Liver (tissue), 9 donors: ENCODE results near the gene PDGFA. TPM values are rescaled to one million over a fixed set of nuclear protein-coding genes. Genes with fewer than 3 reads are reported as not detected.

Experiments
- DNase-seq: peaks from one replicate; pipeline ENCODE4 v3.0.0-alpha.2; 2017; ENCODE audit warnings: low spot score
- H3K27ac ChIP-seq, 2 donors: one replicate each; pipeline ENCODE4 v1.7.0; 2013; ENCODE audit warnings: inconsistent platforms in 2 of 2, low read length in 2 of 2, control low read depth in 1 of 2, low read depth in 1 of 2, mild to moderate bottlenecking in 1 of 2
- H3K27me3 ChIP-seq, 4 donors: one replicate each; pipeline versions ENCODE4 v1.6.1 to v1.7.0; 2013; ENCODE audit warnings: low read length in 3 of 4, inconsistent platforms in 1 of 4, mild to moderate bottlenecking in 1 of 4, moderate library complexity in 1 of 4; ENCODE audit not compliant: control insufficient read depth in 4 of 4, insufficient read depth in 4 of 4
- H3K36me3 ChIP-seq, 4 donors: one replicate each; pipeline versions ENCODE4 v1.6.1 to v1.7.0; 2013; ENCODE audit warnings: low read length in 3 of 4, mild to moderate bottlenecking in 3 of 4, low read depth in 1 of 4, moderate library complexity in 1 of 4; ENCODE audit not compliant: control insufficient read depth in 4 of 4, insufficient read depth in 3 of 4
- H3K4me1 ChIP-seq, 4 donors: one replicate each; pipeline versions ENCODE4 v1.6.1 to v1.7.0; 2013; ENCODE audit warnings: low read length in 3 of 4, mild to moderate bottlenecking in 3 of 4, moderate library complexity in 1 of 4; ENCODE audit not compliant: control insufficient read depth in 4 of 4, insufficient read depth in 4 of 4
- H3K4me3 ChIP-seq, 3 donors: one replicate each; pipeline versions ENCODE4 v1.6.1 to v1.7.0; 2013; ENCODE audit warnings: low read length in 3 of 3, control low read depth in 1 of 3, low read depth in 1 of 3, mild to moderate bottlenecking in 1 of 3
- H3K9ac ChIP-seq, 2 donors: one replicate each; pipeline ENCODE4 v1.7.0; 2013; ENCODE audit warnings: low read length in 2 of 2, mild to moderate bottlenecking in 2 of 2, moderate library complexity in 2 of 2, control low read depth in 1 of 2, low read depth in 1 of 2
- H3K9me3 ChIP-seq, 4 donors: one replicate each; pipeline versions ENCODE4 v1.6.1 to v1.7.0; 2013; ENCODE audit warnings: low read length in 3 of 4; ENCODE audit not compliant: control insufficient read depth in 4 of 4
- FOXA1 ChIP-seq: IDR thresholded peaks from 2 replicates; pipeline ENCODE4 v1.6.1; 2016; ENCODE audit warnings: antibody characterized with exemption
- FOXA2 ChIP-seq: IDR thresholded peaks from 2 replicates; pipeline ENCODE4 v1.6.1; 2016; ENCODE audit warnings: antibody characterized with exemption
- GABPA ChIP-seq, 2 donors: IDR thresholded peaks in 1 of 2; conservative IDR thresholded peaks in 1 of 2; 2 replicates each; pipeline ENCODE4 v1.6.1; 2016; ENCODE audit warnings: antibody characterized with exemption in 2 of 2, mild to moderate bottlenecking in 1 of 2, moderate library complexity in 1 of 2
- HNF4G ChIP-seq: IDR thresholded peaks from 2 replicates; pipeline ENCODE4 v1.6.1; 2016; ENCODE audit warnings: antibody characterized with exemption
- JUND ChIP-seq, 2 donors: IDR thresholded peaks; 2 replicates each; pipeline ENCODE4 v1.6.1; 2016; ENCODE audit warnings: antibody characterized with exemption in 2 of 2
- NR2F2 ChIP-seq: IDR thresholded peaks from 2 replicates; pipeline ENCODE4 v1.6.1; 2016; ENCODE audit warnings: antibody characterized with exemption
- RAD21 ChIP-seq, 2 donors: IDR thresholded peaks; 2 replicates each; pipeline ENCODE4 v1.6.1; 2016; ENCODE audit warnings: antibody characterized with exemption in 2 of 2, mild to moderate bottlenecking in 2 of 2
- RXRA ChIP-seq, 2 donors: IDR thresholded peaks; 2 replicates each; pipeline ENCODE4 v1.6.1; 2017 to 2018; ENCODE audit warnings: antibody characterized with exemption in 2 of 2, mild to moderate bottlenecking in 1 of 2
- SP1 ChIP-seq: IDR thresholded peaks from 2 replicates; pipeline ENCODE4 v1.6.1; 2018; ENCODE audit warnings: antibody characterized with exemption, mild to moderate bottlenecking
- YY1 ChIP-seq: IDR thresholded peaks from 2 replicates; pipeline ENCODE4 v1.6.1; 2016; ENCODE audit warnings: antibody characterized with exemption, mild to moderate bottlenecking
- ZBTB33 ChIP-seq: IDR thresholded peaks from 2 replicates; pipeline ENCODE4 v1.6.1; 2016; ENCODE audit warnings: antibody characterized with exemption
- WGBS: extraction: QIAGEN DNeasy Blood & Tissue Kit; methylation state at CpG from one replicate; pipeline ENCODE4 v1.1.7; 2013; 5-methylcytosine and 5-hydroxymethylcytosine counted together
- polyA plus RNA-seq, 2 donors: library from polyadenylated mRNA; stranded (reverse) in 1 of 2; unstranded in 1 of 2; fragments of 200-250 nt in 1 of 2; fragments of >200 nt in 1 of 2; fragmentation: Nextera tagmentation in 1 of 2; extraction: Ambion mirVana in 1 of 2; gene quantifications; one replicate each; pipeline versions ENCODE4 v1.2.1 to v1.2.3, GENCODE V29; 2013 to 2015
- total RNA-seq, 2 donors: library from RNA; depleted of rRNA; stranded (reverse); fragments of >200 nt; gene quantifications; one replicate each; pipeline ENCODE4 v1.2.3, GENCODE V29; 2014
- TF ChIP-seq, protein P1 (sequence below): IDR thresholded peaks from 2 replicates; pipeline ENCODE4 v1.6.1; 2016; ENCODE audit warnings: antibody characterized with exemption
- TF ChIP-seq, protein P2 (sequence below): fragments of 150-350 bp; IDR thresholded peaks from 2 replicates; pipeline ENCODE4 v1.5.1; 2017; ENCODE audit warnings: improper control_type of control experiment, low read depth, low read length; ENCODE audit not compliant: missing input control
- TF ChIP-seq, protein P3 (sequence below): IDR thresholded peaks from 2 replicates; pipeline ENCODE4 v1.6.1; 2016; ENCODE audit warnings: antibody characterized with exemption
- donor health status: healthy.
- donor health status: healthy.
- donor health status: healthy.
- donor health status: healthy.
- donor health status: healthy.

The PDGFA gene
- total and polyA plus RNA-seq, 4 donors, result 1.4 to 5.1 (median 2.0) TPM

DNA sequence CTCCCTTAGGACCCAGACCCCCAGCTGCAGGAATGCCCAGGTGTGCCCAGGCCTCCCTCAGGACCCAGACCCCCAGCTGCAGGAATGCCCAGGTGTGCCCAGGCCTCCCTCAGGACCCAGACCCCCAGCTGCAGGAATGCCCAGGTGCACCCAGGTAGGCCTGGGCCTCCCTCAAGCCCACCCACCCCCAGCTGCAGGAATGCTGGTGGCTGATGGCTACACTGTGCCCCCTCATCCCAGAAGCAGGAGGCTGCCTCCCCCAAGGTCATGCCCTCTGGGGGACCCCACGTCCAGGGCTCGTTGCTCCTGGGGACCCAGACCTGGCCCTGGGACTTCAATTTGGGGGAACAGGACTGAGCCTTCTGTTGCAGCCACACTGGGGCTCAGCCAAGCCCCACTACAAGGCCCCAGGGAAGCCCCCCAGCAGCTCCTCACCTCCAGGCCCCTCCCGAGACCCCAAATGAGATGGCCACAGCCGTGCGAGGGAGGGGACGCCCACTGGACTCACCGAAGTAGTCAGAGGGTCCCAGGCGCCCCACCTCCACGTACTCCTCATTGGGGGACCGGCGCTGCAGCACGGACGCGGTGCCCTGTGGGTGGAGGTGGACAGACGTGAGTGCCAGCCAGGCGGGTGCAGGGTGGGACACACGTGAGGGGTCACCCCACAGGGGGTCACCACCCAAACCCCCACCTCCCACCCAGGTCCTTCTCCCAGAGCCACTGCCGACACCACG lies 31.4 kb upstream of the PDGFA start:
- Histone ChIP-seq H3K27me3 (no peaks in the 10 kb centered on the region), H3K36me3 (peaks cover 0 to 2% (median 0%) of the 10 kb centered on the region in 4 donors), H3K9ac (no peak overlapping the region), H3K27ac (no peak overlapping the region), H3K9me3 (no peaks in the 10 kb centered on the region), H3K4me3 (no peak overlapping the region), H3K4me1 (peaks cover 0 to 10% (median 6%) of the 10 kb centered on the region in 4 donors)
- WGBS, result 97% methylated on average over 19 of the region's 19 CpGs
- TF ChIP-seq YY1 (no peak), RXRA (IDR thresholded peaks at IDR 0.05) (no peak), FOXA2 (no peak)
- TF ChIP-seq, protein P1, sequence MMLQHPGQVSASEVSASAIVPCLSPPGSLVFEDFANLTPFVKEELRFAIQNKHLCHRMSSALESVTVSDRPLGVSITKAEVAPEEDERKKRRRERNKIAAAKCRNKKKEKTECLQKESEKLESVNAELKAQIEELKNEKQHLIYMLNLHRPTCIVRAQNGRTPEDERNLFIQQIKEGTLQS, result no peak
- TF ChIP-seq, protein P2, sequence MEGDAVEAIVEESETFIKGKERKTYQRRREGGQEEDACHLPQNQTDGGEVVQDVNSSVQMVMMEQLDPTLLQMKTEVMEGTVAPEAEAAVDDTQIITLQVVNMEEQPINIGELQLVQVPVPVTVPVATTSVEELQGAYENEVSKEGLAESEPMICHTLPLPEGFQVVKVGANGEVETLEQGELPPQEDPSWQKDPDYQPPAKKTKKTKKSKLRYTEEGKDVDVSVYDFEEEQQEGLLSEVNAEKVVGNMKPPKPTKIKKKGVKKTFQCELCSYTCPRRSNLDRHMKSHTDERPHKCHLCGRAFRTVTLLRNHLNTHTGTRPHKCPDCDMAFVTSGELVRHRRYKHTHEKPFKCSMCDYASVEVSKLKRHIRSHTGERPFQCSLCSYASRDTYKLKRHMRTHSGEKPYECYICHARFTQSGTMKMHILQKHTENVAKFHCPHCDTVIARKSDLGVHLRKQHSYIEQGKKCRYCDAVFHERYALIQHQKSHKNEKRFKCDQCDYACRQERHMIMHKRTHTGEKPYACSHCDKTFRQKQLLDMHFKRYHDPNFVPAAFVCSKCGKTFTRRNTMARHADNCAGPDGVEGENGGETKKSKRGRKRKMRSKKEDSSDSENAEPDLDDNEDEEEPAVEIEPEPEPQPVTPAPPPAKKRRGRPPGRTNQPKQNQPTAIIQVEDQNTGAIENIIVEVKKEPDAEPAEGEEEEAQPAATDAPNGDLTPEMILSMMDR, result no peak
- no peak for DNase-seq

- H3K27me3 ChIP-seq, result no peaks in the 10 kb centered on the region
- 97% methylated on average over 31 of the region's 31 CpGs for WGBS
- H3K4me1 ChIP-seq, result peaks cover 0 to 10% (median 6%) of the 10 kb centered on the region in 4 donors
- peaks cover 0 to 2% (median 0%) of the 10 kb centered on the region in 4 donors for H3K36me3 ChIP-seq
- no peak overlapping the region for H3K27ac ChIP-seq
- no peak for DNase-seq
- no peak overlapping the region for H3K9ac ChIP-seq
- TF ChIP-seq JUND (IDR thresholded peaks at IDR 0.05), result no peak
- H3K9me3 ChIP-seq, result no peaks in the 10 kb centered on the region
- no peak overlapping the region for H3K4me3 ChIP-seq
Measured at GRCh38 chr7:549891-550625, 30.4 kb upstream of the PDGFA start.

DNA sequence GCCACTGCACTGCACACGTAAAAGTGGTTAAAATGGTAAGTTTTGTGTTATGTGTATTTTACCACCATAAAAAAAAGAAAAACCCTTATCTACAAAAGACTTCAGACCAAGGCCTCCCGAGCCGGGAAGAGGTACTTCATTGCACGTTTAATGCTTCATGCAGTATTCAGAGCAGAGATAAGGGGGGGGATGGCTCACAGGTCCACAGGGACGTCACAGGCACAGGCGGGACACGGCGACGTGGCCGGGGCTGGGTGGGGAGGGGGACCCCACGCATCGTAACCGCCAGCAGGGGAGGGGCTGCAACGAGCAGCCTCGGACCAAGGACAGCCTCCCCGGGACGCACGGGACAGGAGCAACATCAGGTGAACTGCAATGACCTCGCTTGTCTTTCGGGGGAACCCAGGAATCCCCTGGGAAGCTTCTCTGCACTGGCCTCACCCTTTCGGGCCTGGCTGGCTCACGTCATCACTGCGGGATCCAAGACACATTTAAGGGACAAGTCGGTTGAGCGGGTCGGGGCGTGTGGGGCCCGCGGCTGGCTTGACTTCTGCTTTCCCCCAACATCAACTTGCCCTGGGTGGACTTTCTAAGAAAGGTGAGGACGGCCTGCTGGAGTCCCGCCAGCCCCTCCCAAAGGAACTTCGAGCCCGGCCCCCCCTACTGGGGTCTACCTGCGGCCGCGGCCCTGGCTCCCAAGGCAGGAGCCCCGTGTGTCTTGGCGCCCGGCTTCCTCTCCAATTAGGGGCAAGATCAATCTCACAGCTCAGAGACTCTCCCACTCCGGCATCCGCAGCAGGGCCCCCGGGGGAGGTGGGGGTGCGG lies 29.6 kb upstream of the PDGFA start:
- Histone ChIP-seq H3K27me3 (no peaks in the 10 kb centered on the region), H3K9ac (no peak overlapping the region), H3K4me3 (no peak overlapping the region), H3K9me3 (no peaks in the 10 kb centered on the region), H3K36me3 (peaks cover 0 to 2% (median 0%) of the 10 kb centered on the region in 4 donors), H3K27ac (no peak overlapping the region), H3K4me1 (peaks cover 0 to 10% (median 6%) of the 10 kb centered on the region in 4 donors)
- 96% methylated on average over 43 of the region's 43 CpGs for WGBS
- no peak for DNase-seq
- no peak for TF ChIP-seq ZBTB33
- TF ChIP-seq JUND (IDR thresholded peaks at IDR 0.05), result no peak
- TF ChIP-seq NR2F2, result no peak
- TF ChIP-seq HNF4G, result no peak
- no peak for TF ChIP-seq RXRA (IDR thresholded peaks at IDR 0.05)
- no peak for TF ChIP-seq RAD21 (IDR thresholded peaks at IDR 0.05)
- no peak for TF ChIP-seq YY1
- no peak for TF ChIP-seq FOXA2
- TF ChIP-seq, protein P2, result no peak
- TF ChIP-seq SP1, result no peak
- TF ChIP-seq, protein P3, sequence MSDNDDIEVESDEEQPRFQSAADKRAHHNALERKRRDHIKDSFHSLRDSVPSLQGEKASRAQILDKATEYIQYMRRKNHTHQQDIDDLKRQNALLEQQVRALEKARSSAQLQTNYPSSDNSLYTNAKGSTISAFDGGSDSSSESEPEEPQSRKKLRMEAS, result no peak
- TF ChIP-seq FOXA1, result no peak
- TF ChIP-seq GABPA (IDR thresholded peaks at IDR 0.05 in 1 of 2, conservative IDR thresholded peaks at IDR 0.05 in 1 of 2), result no peak
